Measurements from ENCODE around the gene PLIN1.

The PLIN1 gene

GRCh38 chr15:89632563-89633430 is 46.4 kb downstream of the PLIN1 start:
- Histone ChIP-seq H3K4me3 (ENCODE audit: low read length) (no peak overlapping the region), H3K4me1 (ENCODE audit: insufficient read depth, low read length) (no peaks in the 10 kb centered on the region), H3K9ac (ENCODE audit: low read depth, low read length) (no peak overlapping the region), H3K9me3 (ENCODE audit: insufficient read depth, low read depth, low read length) (peaks cover 22% of the 10 kb centered on the region), H3K27me3 (ENCODE audit: insufficient read depth, low read length) (no peaks in the 10 kb centered on the region), H3K36me3 (ENCODE audit: insufficient read depth, low read length) (peaks cover 63% of the 10 kb centered on the region), H3K27ac (ENCODE audit: low read depth, low read length) (no peak overlapping the region)
- WGBS, result 96% methylated on average over 18 of the region's 18 CpGs

- peaks cover 22% of the 10 kb centered on the region for H3K9me3 ChIP-seq (ENCODE audit: insufficient read depth, low read depth, low read length)
- 89% methylated on average over 10 of the region's 10 CpGs for WGBS
- peaks cover 72% of the 10 kb centered on the region for H3K36me3 ChIP-seq (ENCODE audit: insufficient read depth, low read length)
- H3K4me3 ChIP-seq (ENCODE audit: low read length), result no peak overlapping the region
- no peak overlapping the region for H3K27ac ChIP-seq (ENCODE audit: low read depth, low read length)
- no peaks in the 10 kb centered on the region for H3K27me3 ChIP-seq (ENCODE audit: insufficient read depth, low read length)
- no peaks in the 10 kb centered on the region for H3K4me1 ChIP-seq (ENCODE audit: insufficient read depth, low read length)
- no peak overlapping the region for H3K9ac ChIP-seq (ENCODE audit: low read depth, low read length)
These were observed 47.3 kb downstream of the PLIN1 start for GRCh38 chr15:89631902-89632264.

GRCh38 chr15:89630974-89631901 is 47.9 kb downstream of the PLIN1 start:
- H3K4me1 ChIP-seq (ENCODE audit: insufficient read depth, low read length), result no peaks in the 10 kb centered on the region
- peaks cover 22% of the 10 kb centered on the region for H3K9me3 ChIP-seq (ENCODE audit: insufficient read depth, low read depth, low read length)
- no peak overlapping the region for H3K9ac ChIP-seq (ENCODE audit: low read depth, low read length)
- H3K4me3 ChIP-seq (ENCODE audit: low read length), result no peak overlapping the region
- 91% methylated on average over 30 of the region's 30 CpGs for WGBS
- no peak overlapping the region for H3K27ac ChIP-seq (ENCODE audit: low read depth, low read length)
- no peaks in the 10 kb centered on the region for H3K27me3 ChIP-seq (ENCODE audit: insufficient read depth, low read length)
- H3K36me3 ChIP-seq (ENCODE audit: insufficient read depth, low read length), result peaks cover 78% of the 10 kb centered on the region

- Histone ChIP-seq H3K27ac (ENCODE audit: low read depth, low read length) (no peak overlapping the region), H3K27me3 (ENCODE audit: insufficient read depth, low read length) (no peaks in the 10 kb centered on the region), H3K36me3 (ENCODE audit: insufficient read depth, low read length) (peaks cover 88% of the 10 kb centered on the region), H3K9me3 (ENCODE audit: insufficient read depth, low read depth, low read length) (peaks cover 22% of the 10 kb centered on the region), H3K4me1 (ENCODE audit: insufficient read depth, low read length) (no peaks in the 10 kb centered on the region), H3K4me3 (ENCODE audit: low read length) (no peak overlapping the region), H3K9ac (ENCODE audit: low read depth, low read length) (no peak overlapping the region)
- 93% methylated on average over 14 of the region's 14 CpGs for WGBS
These were observed 48.9 kb downstream of the PLIN1 start for GRCh38 chr15:89630260-89630659.

GRCh38 chr15:89629829-89630228 is 49.3 kb downstream of the PLIN1 start:
- Histone ChIP-seq H3K9ac (ENCODE audit: low read depth, low read length) (no peak overlapping the region), H3K9me3 (ENCODE audit: insufficient read depth, low read depth, low read length) (peaks cover 22% of the 10 kb centered on the region), H3K27me3 (ENCODE audit: insufficient read depth, low read length) (no peaks in the 10 kb centered on the region), H3K36me3 (ENCODE audit: insufficient read depth, low read length) (peaks cover 92% of the 10 kb centered on the region), H3K4me1 (ENCODE audit: insufficient read depth, low read length) (no peaks in the 10 kb centered on the region), H3K4me3 (ENCODE audit: low read length) (no peak overlapping the region), H3K27ac (ENCODE audit: low read depth, low read length) (no peak overlapping the region)
- 94% methylated on average over 5 of the region's 5 CpGs for WGBS

- 92% methylated on average over 24 of the region's 30 CpGs for WGBS
- Histone ChIP-seq H3K9ac (ENCODE audit: low read depth, low read length) (no peak overlapping the region), H3K4me3 (ENCODE audit: low read length) (no peak overlapping the region), H3K4me1 (ENCODE audit: insufficient read depth, low read length) (no peaks in the 10 kb centered on the region), H3K9me3 (ENCODE audit: insufficient read depth, low read depth, low read length) (peaks cover 22% of the 10 kb centered on the region), H3K27me3 (ENCODE audit: insufficient read depth, low read length) (no peaks in the 10 kb centered on the region), H3K36me3 (ENCODE audit: insufficient read depth, low read length) (peaks cover 97% of the 10 kb centered on the region), H3K27ac (ENCODE audit: low read depth, low read length) (no peak overlapping the region)
These were observed 50.1 kb downstream of the PLIN1 start for GRCh38 chr15:89628806-89629715.

GRCh38 chr15:89628301-89628700 is 50.9 kb downstream of the PLIN1 start:
- Histone ChIP-seq H3K27ac (ENCODE audit: low read depth, low read length) (no peak overlapping the region), H3K36me3 (ENCODE audit: insufficient read depth, low read length) (peaks cover 97% of the 10 kb centered on the region), H3K27me3 (ENCODE audit: insufficient read depth, low read length) (no peaks in the 10 kb centered on the region), H3K4me1 (ENCODE audit: insufficient read depth, low read length) (no peaks in the 10 kb centered on the region), H3K9ac (ENCODE audit: low read depth, low read length) (no peak overlapping the region), H3K4me3 (ENCODE audit: low read length) (no peak overlapping the region), H3K9me3 (ENCODE audit: insufficient read depth, low read depth, low read length) (peaks cover 16% of the 10 kb centered on the region)
- WGBS, result 97% methylated on average over 21 of the region's 21 CpGs

- H3K27ac ChIP-seq (ENCODE audit: low read depth, low read length), result no peak overlapping the region
These were observed 51.8 kb downstream of the PLIN1 start for GRCh38 chr15:89627256-89627970.

GRCh38 chr15:89625716-89626115 is 53.5 kb downstream of the PLIN1 start:
- WGBS, result 95% methylated on average over 9 of the region's 9 CpGs
- Histone ChIP-seq H3K9me3 (ENCODE audit: insufficient read depth, low read depth, low read length) (no peaks in the 10 kb centered on the region), H3K4me3 (ENCODE audit: low read length) (no peak overlapping the region), H3K4me1 (ENCODE audit: insufficient read depth, low read length) (no peaks in the 10 kb centered on the region), H3K27ac (ENCODE audit: low read depth, low read length) (no peak overlapping the region), H3K36me3 (ENCODE audit: insufficient read depth, low read length) (peaks cover 98% of the 10 kb centered on the region), H3K27me3 (ENCODE audit: insufficient read depth, low read length) (no peaks in the 10 kb centered on the region), H3K9ac (ENCODE audit: low read depth, low read length) (no peak overlapping the region)

More at GRCh38 chr15:89627256-89627970, 51.8 kb downstream of the PLIN1 start:
- Histone ChIP-seq H3K27me3 (ENCODE audit: insufficient read depth, low read length) (no peaks in the 10 kb centered on the region), H3K36me3 (ENCODE audit: insufficient read depth, low read length) (peaks cover 98% of the 10 kb centered on the region), H3K9me3 (ENCODE audit: insufficient read depth, low read depth, low read length) (peaks cover 8% of the 10 kb centered on the region; the same call in 1 of the 2 replicates), H3K4me1 (ENCODE audit: insufficient read depth, low read length) (no peaks in the 10 kb centered on the region), H3K4me3 (ENCODE audit: low read length) (no peak overlapping the region), H3K9ac (ENCODE audit: low read depth, low read length) (no peak overlapping the region)
- WGBS, result 93% methylated on average over 8 of the region's 8 CpGs

- H3K9me3 ChIP-seq (ENCODE audit: insufficient read depth, low read depth, low read length), result no peaks in the 10 kb centered on the region
- H3K36me3 ChIP-seq (ENCODE audit: insufficient read depth, low read length), result peaks cover 99% of the 10 kb centered on the region
- no peaks in the 10 kb centered on the region for H3K27me3 ChIP-seq (ENCODE audit: insufficient read depth, low read length)
- H3K27ac ChIP-seq (ENCODE audit: low read depth, low read length), result no peak overlapping the region
- H3K4me3 ChIP-seq (ENCODE audit: low read length), result no peak overlapping the region
- no peaks in the 10 kb centered on the region for H3K4me1 ChIP-seq (ENCODE audit: insufficient read depth, low read length)
- H3K9ac ChIP-seq (ENCODE audit: low read depth, low read length), result no peak overlapping the region
- 88% methylated on average over 1 of the region's 1 CpG for WGBS
These were observed 56.0 kb downstream of the PLIN1 start for GRCh38 chr15:89623165-89623564.

Data from HUES64 (cell line).